Activated CD4-positive, alpha-beta T cell treated with anti-CD3 and anti-CD28 coated beads, Interleukin-2, Interleukin-6, amounts not matched to agents 100 ng/mL and 50 ng/mL, durations not matched to agents 16 hours and 8 hours (primary cell): ENCODE data around the gene FKBP7.
"Not testable (repeated sequence)": the region's sequence is repeated elsewhere in the genome, so short reads cannot be mapped to it uniquely, and the experiment has no call there.

ENCODE experiments used
- DNase-seq: peaks from one replicate; pipeline ENCODE4 v3.0.0-alpha.2; 2020

Gene FKBP7

GRCh38 chr2:178478439-178479274 is at the start of gene FKBP7:
Gene FKBP7 (minus strand): TSS chr2:178478600. CDS start chr2:178478499, 101 bp downstream.
- peak; percentile 88 for DNase-seq

- DNase-seq: no peak
Observed at GRCh38 chr2:178527592-178527991, 49.2 kb upstream of the FKBP7 start.

- DNase-seq: no peak
Observed at GRCh38 chr2:178526256-178526655, 47.9 kb upstream of the FKBP7 start.

- DNase-seq: not testable (repeated sequence)
Observed at GRCh38 chr2:178525460-178525859, 47.1 kb upstream of the FKBP7 start.

- not testable (repeated sequence) for DNase-seq
Observed at GRCh38 chr2:178525010-178525409, 46.6 kb upstream of the FKBP7 start.

GRCh38 chr2:178523596-178524134 is 45.3 kb upstream of the FKBP7 start:
- no peak for DNase-seq

- peak; percentile 92 for DNase-seq
Observed at GRCh38 chr2:178522950-178523595, 44.7 kb upstream of the FKBP7 start.

- DNase-seq: peak; percentile 37
Observed at GRCh38 chr2:178521304-178522150, 43.1 kb upstream of the FKBP7 start.

- DNase-seq: no peak
Observed at GRCh38 chr2:178517496-178517895, 39.1 kb upstream of the FKBP7 start.

- DNase-seq: peak; percentile 89
Observed at GRCh38 chr2:178514664-178515063, 36.3 kb upstream of the FKBP7 start.

GRCh38 chr2:178513876-178514275 is 35.5 kb upstream of the FKBP7 start:
- no peak for DNase-seq

- peak; percentile 18 for DNase-seq
Observed at GRCh38 chr2:178512484-178512883, 34.1 kb upstream of the FKBP7 start.

GRCh38 chr2:178510384-178510783 is 32.0 kb upstream of the FKBP7 start:
- no peak for DNase-seq

- DNase-seq: no peak
Observed at GRCh38 chr2:178508646-178509045, 30.2 kb upstream of the FKBP7 start.

GRCh38 chr2:178506949-178507348 is 28.5 kb upstream of the FKBP7 start:
- no peak for DNase-seq

- DNase-seq: no peak
Observed at GRCh38 chr2:178506524-178506923, 28.1 kb upstream of the FKBP7 start.

GRCh38 chr2:178506101-178506500 is 27.7 kb upstream of the FKBP7 start:
- no peak for DNase-seq

GRCh38 chr2:178502751-178503150 is 24.4 kb upstream of the FKBP7 start:
- DNase-seq: no peak

- no peak for DNase-seq
Observed at GRCh38 chr2:178499640-178500039, 21.2 kb upstream of the FKBP7 start.

- DNase-seq: no peak
Observed at GRCh38 chr2:178498137-178498536, 19.7 kb upstream of the FKBP7 start.

GRCh38 chr2:178496049-178496448 is 17.6 kb upstream of the FKBP7 start:
- DNase-seq: no peak

GRCh38 chr2:178491612-178492011 is 13.2 kb upstream of the FKBP7 start:
- DNase-seq: no peak

- DNase-seq: no peak
Observed at GRCh38 chr2:178485356-178485755, 7.0 kb upstream of the FKBP7 start.
